ENCODE results near the gene SLC22A5.

DNA sequence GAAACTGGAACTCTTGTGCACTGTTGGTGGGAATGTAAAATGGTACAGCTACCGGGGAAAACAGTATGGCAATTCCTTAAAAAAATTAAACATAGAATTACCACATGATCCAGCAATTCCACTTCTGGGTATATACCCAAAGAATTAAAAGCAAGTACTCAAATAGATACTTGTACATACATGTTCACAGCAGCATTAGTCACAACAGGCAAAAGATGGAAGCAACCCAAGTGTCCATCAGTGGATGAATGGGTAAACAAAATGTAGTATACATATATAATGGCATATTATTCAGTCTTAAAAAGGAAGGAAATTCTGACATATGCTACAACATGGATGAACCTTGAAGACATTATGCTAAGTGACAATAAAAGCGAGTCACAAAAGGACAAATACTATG lies 7.4 kb upstream of the SLC22A5 start:
- TF ChIP-seq POLR2A (IDR thresholded peaks at IDR 0.05) (no peak), CTCF (IDR thresholded peaks at IDR 0.05) (no peak)

Measured in Peyer's patch (tissue), 4 donors.